Left kidney (tissue), 2 donors: ENCODE results near the gene TMEM238. TPM values are rescaled to one million over a fixed set of nuclear protein-coding genes. Genes with fewer than 3 reads are reported as not detected.

Experiments
- DNase-seq: peaks from one replicate; pipeline ENCODE4 v3.0.0-alpha.2; 2013
- polyA plus RNA-seq: library from polyadenylated mRNA; unstranded; fragments of 120-200 nt; gene quantifications from one replicate; pipeline ENCODE4 v1.2.1, GENCODE V29; 2013; ENCODE audit not compliant: insufficient read length

The TMEM238 gene
- polyA plus RNA-seq, 1 donor = 0.32 TPM

DNA sequence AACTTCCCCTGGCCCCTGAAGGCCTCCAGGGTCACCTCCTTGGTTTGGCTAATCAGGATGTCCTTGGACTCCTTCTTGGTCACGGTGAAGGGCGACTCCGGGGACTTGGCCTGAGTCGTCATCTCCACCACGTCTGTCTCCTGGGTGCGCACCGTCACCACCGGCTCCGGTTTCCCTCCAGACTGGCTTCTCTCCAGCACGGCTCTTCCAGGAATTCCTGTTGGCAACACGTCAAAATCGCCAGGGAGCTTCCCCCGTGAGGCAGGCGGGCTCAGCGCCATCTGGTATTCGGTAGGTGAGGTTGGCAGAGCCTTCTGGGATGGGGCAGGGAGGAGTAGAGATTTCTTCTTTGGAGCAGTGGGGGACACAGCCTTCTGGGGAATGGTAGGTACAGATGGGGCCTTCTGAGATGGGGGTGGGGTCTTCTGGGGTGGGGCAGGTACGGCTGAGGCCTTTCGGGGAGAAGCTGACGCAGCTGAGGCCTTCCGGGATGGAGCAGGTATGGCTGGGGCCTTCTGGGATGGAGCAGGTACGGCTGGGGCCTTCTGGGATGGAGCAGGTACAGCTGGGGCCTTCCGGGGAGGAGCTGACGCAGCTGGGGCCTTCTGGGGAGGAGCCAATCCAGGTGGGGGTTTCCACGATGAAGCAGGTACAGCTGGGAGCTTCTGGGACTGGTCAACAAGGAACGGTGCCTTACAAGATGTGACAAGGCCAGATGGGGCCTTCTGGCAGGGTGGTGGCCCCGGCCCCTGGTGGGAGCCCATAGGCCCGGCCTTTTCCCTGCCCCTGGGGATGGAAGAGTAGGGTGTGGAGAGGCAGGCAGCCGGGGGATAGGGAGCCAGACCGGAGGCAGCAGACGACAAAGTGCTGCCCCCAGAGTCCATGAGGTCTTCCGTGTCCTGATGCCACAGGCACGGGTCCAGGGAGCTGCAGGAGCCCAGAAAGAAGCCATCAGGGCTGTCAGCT, 24.9 kb downstream of the TMEM238 start:
- no peak for DNase-seq

- no peak for DNase-seq
These were observed 25.6 kb downstream of the TMEM238 start for GRCh38 chr19:55358493-55358892.

DNA sequence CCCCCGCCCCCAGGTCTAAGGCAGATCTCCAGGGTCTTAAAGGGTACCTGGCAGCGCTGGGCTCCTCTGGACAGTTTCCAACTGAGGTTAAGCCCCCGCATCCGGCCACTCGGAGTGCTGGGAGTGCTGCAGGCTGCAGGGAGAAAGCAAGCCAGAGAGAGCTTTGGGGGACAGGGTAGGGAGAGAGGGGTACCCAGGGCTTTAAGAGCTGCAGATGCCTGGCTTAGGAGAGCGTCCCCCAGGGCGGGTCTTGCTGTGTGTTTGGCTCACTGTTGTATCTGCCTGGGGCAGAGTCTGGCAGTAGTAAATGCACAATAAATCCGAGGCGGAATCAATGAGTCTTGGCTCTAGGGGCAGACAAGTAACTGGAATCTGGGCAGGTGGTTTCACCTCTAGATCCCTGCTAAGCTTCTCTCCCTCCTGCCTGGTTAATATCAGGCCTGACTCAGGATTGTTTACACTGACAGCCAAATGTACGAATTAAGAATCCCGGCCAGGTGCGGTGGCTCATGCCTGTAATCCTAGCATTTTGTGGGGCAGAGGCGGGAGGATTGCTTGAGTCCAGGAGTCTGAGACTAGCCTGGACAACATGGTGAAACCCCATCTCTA, 28.8 kb downstream of the TMEM238 start:
- DNase-seq = no peak

- no peak for DNase-seq
These were observed 29.3 kb downstream of the TMEM238 start, which contains the start of gene COX6B2 for GRCh38 chr19:55354698-55355212. Gene COX6B2, minus strand, starts transcription at chr19:55354719. Its CDS starts 198 bp downstream, at chr19:55354521.

DNA sequence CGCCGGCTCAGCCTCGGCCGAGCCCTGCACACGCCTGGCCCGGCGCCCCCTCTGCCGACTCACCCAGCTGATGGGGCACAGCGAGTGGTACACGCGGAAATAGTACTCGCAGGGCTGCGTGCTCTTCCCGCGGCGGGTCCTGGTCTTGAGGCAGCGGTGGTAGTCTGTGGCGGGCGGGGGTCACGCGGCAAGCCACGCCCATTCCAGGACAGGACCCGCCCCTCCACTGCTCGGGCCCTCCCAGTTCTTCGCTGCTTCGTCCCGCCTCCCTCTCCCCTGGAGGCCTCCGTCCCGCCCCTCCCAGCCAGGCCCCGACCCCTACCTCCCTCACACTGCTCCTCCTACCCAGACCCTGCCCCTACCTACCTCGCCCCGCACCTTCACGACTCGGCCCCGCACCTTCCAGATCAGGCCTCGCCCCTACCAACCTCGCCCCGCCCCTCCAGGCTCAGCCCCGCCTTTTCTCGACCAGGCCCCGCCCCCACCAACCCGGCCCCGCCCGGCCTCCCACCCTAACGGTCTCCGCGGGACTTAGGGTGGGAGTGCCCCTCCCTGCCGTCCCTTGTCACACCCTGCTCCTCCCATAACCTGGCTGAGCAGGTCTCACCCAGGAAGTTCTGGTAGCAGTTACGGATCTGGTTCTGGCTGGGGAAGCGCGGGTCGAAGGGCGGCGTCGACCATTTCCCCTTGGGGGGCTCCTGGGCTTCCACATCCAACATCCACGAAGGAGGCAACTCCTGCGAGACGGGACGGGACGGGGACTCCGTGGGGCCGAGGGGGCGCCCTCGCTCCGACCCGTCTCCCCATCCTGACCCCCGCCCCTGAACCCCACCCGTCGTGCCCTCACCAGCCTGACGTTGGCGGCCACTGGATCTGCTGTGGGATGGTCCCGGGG, 30.0 kb downstream of the TMEM238 start:
- DNase-seq = no peak

GRCh38 chr19:55353356-55353802, 30.7 kb downstream of the TMEM238 start:
- DNase-seq = no peak

- no peak for DNase-seq
These were observed 31.4 kb downstream of the TMEM238 start for GRCh38 chr19:55352549-55353145.

DNA sequence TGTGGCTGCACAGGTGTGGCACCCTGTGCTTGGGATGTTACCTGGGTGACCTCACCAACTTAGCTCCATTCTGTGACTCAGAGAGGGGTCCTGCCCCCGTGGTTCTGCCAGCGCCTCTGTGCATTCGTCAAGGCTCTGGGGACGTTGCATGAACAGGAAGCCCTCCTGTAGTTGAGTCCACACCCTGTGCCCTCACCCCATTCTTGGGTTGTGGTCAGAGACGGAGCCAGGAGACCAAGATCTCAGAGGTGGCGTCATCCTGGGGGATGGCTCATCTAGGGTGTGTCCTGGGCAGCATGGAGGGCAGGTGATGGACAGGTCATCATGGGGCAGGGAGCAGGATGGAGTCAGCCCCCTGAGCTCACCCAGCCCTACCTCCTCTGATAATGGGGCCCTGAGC, 32.1 kb downstream of the TMEM238 start:
- no peak for DNase-seq

- no peak for DNase-seq
These were observed 33.3 kb downstream of the TMEM238 start for GRCh38 chr19:55350620-55351315.

DNA sequence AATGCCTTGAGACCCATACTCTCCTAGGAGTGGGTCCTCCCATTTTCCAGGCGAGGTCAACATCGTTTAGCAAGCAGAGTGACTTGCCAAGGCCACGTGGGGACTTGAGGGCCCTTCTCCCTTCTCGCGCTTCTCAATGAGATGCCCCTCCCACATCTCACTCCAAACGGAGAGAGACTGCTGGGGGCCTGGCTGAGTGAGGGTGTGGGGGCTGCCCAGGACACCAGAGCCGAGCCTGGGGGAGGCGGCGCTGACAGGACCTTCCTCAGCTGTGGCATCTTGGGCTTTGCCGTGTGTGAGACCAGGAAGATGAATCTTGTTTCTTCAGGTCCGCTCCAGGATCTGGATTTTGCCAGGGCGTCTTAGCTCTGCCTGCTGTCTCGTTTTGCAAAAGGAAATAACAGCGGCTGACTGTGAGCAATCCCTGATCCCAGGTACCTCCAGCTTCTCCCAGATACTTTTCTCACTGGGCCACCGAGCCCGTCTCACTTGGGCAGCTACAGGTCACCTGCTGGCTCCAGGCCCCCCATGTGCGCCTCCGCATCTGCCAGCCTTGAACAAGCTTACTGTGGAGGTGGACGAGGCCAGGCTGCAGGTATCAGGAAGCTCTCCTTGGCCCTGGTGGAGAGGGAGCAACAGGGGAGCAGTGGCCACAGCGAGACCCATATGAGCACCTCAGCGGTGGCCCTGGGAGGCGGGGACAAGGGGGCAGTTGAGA, 35.6 kb downstream of the TMEM238 start:
- DNase-seq = peak; percentile 55

DNA sequence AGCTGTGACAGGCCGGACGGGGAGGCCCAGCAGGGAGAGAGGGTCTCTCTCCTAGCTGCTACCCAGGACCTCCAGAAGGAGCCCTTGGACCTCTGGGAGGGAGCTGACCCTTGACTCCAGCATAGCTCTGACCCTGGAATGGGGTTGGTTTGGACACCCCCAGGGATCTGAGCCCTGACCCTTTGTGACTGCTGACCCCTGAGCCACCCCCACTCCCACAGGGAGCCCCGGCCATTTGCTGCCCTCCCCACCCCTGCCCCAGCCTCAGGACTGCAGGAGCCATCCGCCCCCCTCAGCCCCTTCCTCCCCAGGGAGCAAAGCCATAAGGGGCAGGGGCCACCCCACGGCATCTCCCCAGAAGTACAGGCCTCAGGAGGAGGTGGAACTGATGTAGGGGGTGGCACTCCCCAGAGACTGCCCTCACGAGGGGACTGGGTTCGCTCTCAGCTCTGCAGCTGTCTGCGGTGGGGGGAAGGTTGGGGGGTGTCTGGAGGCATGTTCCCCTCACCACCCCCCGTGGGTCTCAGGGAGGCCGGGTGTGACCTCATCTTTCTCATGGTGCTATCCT, 36.6 kb downstream of the TMEM238 start:
- DNase-seq = no peak

- no peak for DNase-seq
These were observed 37.2 kb downstream of the TMEM238 start for GRCh38 chr19:55346725-55347441.

GRCh38 chr19:55345818-55346724, 38.0 kb downstream of the TMEM238 start:
- DNase-seq = no peak

GRCh38 chr19:55345101-55345817, 38.8 kb downstream of the TMEM238 start:
- no peak for DNase-seq

DNA sequence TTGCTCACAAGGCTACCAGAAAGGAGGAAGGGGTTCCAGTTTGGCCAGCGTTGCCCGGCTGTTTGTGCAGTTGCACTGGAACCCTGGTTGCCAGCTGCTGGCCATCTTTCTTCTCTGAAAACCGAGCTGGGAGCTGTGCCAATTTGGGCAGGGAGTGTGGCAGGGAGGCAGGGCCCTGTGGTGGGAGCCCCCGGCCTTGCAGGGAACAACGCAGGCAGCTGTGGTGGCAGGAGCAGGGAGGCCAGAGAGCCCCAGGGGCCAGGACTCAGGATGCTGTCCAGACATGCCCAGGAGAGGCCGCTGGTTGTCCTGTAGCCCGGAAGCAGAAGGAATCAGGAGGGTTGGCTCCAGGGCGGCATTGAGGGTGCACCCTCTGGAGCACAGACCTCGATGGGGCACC, 39.6 kb downstream of the TMEM238 start:
- DNase-seq = no peak

DNA sequence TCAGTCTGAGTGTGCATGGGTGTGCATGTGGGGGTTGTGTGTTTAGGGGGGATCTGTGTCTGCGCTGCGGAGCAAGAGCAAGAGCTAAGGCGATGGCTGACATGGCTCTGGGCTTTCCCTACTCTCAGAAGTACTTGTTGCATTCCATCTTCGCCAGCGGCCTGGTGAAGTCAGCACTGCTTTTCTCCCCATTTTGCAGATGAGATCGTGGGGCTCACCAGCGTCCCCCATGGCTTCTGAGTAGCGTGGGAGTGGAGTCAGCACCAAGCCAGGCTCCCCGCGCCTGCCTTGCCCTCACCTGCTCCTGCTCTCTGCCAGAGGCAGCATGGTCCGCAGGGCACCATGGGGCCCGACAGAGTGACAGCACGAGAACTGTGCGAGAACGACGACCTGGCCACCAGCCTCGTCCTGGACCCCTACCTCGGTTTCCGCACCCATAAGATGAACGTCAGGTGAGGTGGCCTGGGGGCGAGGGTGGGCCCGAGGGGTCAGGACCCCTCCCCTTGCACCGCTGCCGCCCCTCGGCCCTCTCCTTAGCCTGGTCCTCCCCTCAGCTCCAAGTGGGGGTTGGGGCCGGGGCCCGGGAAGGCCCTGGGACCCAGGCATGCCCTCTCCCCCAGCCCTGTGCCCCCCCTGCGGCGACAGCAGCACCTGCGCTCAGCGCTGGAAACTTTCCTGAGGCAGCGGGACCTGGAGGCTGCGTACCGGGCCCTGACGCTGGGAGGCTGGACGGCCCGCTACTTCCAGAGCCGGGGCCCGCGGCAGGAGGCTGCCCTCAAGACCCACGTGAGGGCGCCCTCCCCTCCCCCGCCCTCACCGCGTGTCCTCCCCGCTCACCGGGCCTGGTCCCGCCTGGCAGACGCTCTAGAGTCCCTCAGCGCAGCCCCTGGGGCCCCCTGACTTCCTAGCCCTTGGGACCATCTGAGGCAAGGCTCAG, 42.2 kb downstream of the TMEM238 start:
- DNase-seq = no peak
